Measurements from ENCODE around the gene PNKD. TPM values are rescaled to one million over a fixed set of nuclear protein-coding genes. Genes with fewer than 3 reads are reported as not detected.

The PNKD gene, protein sequence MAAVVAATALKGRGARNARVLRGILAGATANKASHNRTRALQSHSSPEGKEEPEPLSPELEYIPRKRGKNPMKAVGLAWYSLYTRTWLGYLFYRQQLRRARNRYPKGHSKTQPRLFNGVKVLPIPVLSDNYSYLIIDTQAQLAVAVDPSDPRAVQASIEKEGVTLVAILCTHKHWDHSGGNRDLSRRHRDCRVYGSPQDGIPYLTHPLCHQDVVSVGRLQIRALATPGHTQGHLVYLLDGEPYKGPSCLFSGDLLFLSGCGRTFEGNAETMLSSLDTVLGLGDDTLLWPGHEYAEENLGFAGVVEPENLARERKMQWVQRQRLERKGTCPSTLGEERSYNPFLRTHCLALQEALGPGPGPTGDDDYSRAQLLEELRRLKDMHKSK
- 21.3 and 27.7 TPM in 2 replicates for total RNA-seq
- 29.1 and 32.8 TPM in 2 replicates for polyA plus RNA-seq
- 60.5 and 71.5 TPM in 2 replicates for polyA plus RNA-seq (2012)
- 55.2 and 112 TPM in 2 replicates for polyA minus RNA-seq (ENCODE audit: low replicate concordance)

DNA sequence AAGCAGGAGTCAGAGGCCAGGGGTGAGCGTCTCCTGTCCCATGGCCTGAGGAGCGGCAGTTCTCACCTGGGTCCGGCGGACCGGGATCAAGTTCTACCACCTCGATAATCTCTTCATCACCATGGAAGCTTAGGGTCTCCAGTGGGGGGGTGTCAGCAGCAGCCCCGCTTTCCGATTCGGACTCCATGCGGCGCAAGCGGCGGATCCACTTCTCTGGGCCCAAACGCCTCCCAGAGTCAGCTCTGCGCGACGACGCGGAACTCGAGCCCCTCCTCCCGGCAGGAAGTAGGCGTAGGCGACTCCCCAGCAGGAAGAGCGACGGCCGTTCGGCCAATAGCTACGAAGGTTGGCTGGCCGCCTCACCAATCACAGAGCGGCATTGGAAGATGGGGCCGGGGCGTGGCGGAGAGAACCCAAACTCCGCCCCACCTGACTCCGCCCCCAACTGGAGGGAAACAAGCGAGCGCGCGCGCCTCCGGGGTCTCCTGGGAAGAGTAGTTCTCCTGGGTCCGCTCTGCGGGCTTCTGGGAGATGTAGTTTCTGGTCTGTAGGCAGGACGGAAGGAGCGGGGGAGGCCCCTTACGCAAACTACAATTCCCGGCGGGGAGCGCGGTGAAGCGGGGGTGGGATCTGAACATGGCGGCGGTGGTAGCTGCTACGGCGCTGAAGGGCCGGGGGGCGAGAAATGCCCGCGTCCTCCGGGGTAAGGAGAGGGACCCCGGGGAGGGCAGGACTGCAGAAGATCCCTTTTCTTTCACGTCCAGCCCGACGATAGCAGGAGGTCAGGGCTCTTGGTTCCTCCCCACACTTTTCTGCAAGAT, at the start of gene PNKD, which contains the start of gene AAMP:
PNKD (plus strand) TSS at position 620 of the 821 bp plus-strand sequence; CDS start at position 637, 17 bp downstream.
AAMP (minus strand) TSS at position 238 of the 821 bp plus-strand sequence; CDS start at position 187, 51 bp downstream.
- DNase-seq (ENCODE audit: low read depth in 2 of 2) = peak; percentile 99
- no peaks in the 10 kb centered on the region for H3K27me3 ChIP-seq (ENCODE audit: control insufficient read depth, insufficient read depth, low read length)
- H3K4me3 ChIP-seq (replicated peaks in 1 of 4; ENCODE audit: control extremely low read depth in 1 of 4, insufficient read depth in 1 of 4, low read depth in 3 of 4, low read length in 4 of 4) = peak within 1 kb of the TSS; percentile 90 to 97 (median 94)
- H3K4me2 ChIP-seq (ENCODE audit: extremely low read depth, insufficient read depth, low read length) = peak within 1 kb of the TSS; percentile 99
- peaks cover 15% of the 10 kb centered on the region for H3K36me3 ChIP-seq (ENCODE audit: control insufficient read depth, insufficient read depth, low read length)
- H3K9me3 ChIP-seq (ENCODE audit: control insufficient read depth, insufficient read depth, low read depth, low read length) = no peaks in the 10 kb centered on the region
- H4K20me1 ChIP-seq (ENCODE audit: control insufficient read depth, extremely low read depth, insufficient read depth, low read length) = no peaks in the 10 kb centered on the region
- H2AFZ ChIP-seq (ENCODE audit: low read length) = peak within 1 kb of the TSS; percentile 85
- no peak for TF ChIP-seq EZH2 (IDR thresholded peaks at IDR 0.05; ENCODE audit: low read length, missing control alignments)
- TF ChIP-seq, protein P1, sequence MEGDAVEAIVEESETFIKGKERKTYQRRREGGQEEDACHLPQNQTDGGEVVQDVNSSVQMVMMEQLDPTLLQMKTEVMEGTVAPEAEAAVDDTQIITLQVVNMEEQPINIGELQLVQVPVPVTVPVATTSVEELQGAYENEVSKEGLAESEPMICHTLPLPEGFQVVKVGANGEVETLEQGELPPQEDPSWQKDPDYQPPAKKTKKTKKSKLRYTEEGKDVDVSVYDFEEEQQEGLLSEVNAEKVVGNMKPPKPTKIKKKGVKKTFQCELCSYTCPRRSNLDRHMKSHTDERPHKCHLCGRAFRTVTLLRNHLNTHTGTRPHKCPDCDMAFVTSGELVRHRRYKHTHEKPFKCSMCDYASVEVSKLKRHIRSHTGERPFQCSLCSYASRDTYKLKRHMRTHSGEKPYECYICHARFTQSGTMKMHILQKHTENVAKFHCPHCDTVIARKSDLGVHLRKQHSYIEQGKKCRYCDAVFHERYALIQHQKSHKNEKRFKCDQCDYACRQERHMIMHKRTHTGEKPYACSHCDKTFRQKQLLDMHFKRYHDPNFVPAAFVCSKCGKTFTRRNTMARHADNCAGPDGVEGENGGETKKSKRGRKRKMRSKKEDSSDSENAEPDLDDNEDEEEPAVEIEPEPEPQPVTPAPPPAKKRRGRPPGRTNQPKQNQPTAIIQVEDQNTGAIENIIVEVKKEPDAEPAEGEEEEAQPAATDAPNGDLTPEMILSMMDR (conservative IDR thresholded peaks at IDR 0.05 in 1 of 2, IDR thresholded peaks at IDR 0.05 in 1 of 2; ENCODE audit: low read depth in 1 of 2, low read length in 2 of 2) = no peak
- peak within 1 kb of the TSS; percentile 91 for H3K27ac ChIP-seq (ENCODE audit: insufficient read depth, low read length)
- H3K9ac ChIP-seq (ENCODE audit: insufficient read depth, low read length) = peak within 1 kb of the TSS; percentile 81
- H3K4me1 ChIP-seq (ENCODE audit: control insufficient read depth, extremely low read depth, insufficient read depth, low read length) = peaks cover 11% of the 10 kb centered on the region
- H3K79me2 ChIP-seq (ENCODE audit: control insufficient read depth, insufficient read depth, low read length) = peaks cover 16% of the 10 kb centered on the region

DNA sequence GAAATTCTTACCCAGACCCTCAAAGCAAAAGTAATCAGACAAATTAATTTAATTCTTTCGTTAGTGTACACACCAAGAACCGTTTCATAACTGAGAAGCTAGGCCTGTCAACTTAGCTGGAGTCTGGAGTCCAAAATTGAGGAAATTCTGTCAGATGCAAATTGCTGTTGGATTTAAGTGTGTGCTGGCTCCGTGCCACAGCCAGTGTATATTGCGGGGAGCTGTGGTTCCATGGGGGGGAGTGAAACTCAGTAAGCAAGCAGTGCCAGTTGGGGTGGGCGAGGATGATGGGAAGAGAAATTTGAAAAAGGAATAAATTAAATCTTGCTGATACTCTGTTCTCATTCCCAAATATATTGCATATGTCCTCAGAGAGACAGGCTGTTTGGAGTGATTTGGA, 49.3 kb upstream of the PNKD start:
- H3K9me3 ChIP-seq (ENCODE audit: control insufficient read depth, insufficient read depth, low read depth, low read length) = no peaks in the 10 kb centered on the region
- H3K79me2 ChIP-seq (ENCODE audit: control insufficient read depth, insufficient read depth, low read length) = peaks cover 89% of the 10 kb centered on the region
- H4K20me1 ChIP-seq (ENCODE audit: control insufficient read depth, extremely low read depth, insufficient read depth, low read length) = peaks cover 4% of the 10 kb centered on the region
- peak overlapping the region in 1 of 4 experiments; percentile 77 for H3K4me3 ChIP-seq (replicated peaks in 1 of 4; ENCODE audit: control extremely low read depth in 1 of 4, insufficient read depth in 1 of 4, low read depth in 3 of 4, low read length in 4 of 4)
- peak in 1 of 2 donors; percentile 14 for DNase-seq (ENCODE audit: low read depth in 2 of 2)
- H3K4me1 ChIP-seq (ENCODE audit: control insufficient read depth, extremely low read depth, insufficient read depth, low read length) = peaks cover 11% of the 10 kb centered on the region
- TF ChIP-seq, protein P1 (conservative IDR thresholded peaks at IDR 0.05 in 1 of 2, IDR thresholded peaks at IDR 0.05 in 1 of 2; ENCODE audit: low read depth in 1 of 2, low read length in 2 of 2) = no peak
- TF ChIP-seq EZH2 (IDR thresholded peaks at IDR 0.05; ENCODE audit: low read length, missing control alignments) = no peak
- peak overlapping the region; percentile 29 for H3K4me2 ChIP-seq (ENCODE audit: extremely low read depth, insufficient read depth, low read length)
- H3K36me3 ChIP-seq (ENCODE audit: control insufficient read depth, insufficient read depth, low read length) = peaks cover 6% of the 10 kb centered on the region
- no peak overlapping the region for H3K9ac ChIP-seq (ENCODE audit: insufficient read depth, low read length)
- no peak overlapping the region for H3K27ac ChIP-seq (ENCODE audit: insufficient read depth, low read length)
- no peak overlapping the region for H2AFZ ChIP-seq (ENCODE audit: low read length)
- H3K27me3 ChIP-seq (ENCODE audit: control insufficient read depth, insufficient read depth, low read length) = no peaks in the 10 kb centered on the region

DNA sequence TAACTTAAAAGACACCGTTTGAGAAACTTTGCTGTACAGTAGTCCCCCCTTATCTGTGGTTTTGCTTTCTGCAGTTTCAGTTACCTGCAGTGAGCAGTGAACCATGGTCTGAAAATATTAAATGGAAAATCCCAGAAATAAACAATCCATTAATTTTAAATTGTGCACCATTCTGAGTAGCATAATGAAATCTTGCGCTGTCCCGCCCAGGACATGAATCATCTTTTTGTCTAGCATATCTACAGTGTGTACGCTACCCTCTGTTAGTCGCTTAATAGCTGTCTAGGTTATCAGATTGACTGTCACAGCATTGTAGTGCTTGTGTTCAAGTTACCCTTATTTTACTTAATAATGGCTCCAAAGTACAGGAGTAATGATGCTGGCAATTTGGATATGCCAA, 47.3 kb upstream of the PNKD start:
- Histone ChIP-seq H3K9ac (ENCODE audit: insufficient read depth, low read length) (no peak overlapping the region), H3K4me3 (replicated peaks in 1 of 4; ENCODE audit: control extremely low read depth in 1 of 4, insufficient read depth in 1 of 4, low read depth in 3 of 4, low read length in 4 of 4) (no peak overlapping the region), H3K4me1 (ENCODE audit: control insufficient read depth, extremely low read depth, insufficient read depth, low read length) (peaks cover 11% of the 10 kb centered on the region), H2AFZ (ENCODE audit: low read length) (no peak overlapping the region), H3K4me2 (ENCODE audit: extremely low read depth, insufficient read depth, low read length) (no peak overlapping the region), H4K20me1 (ENCODE audit: control insufficient read depth, extremely low read depth, insufficient read depth, low read length) (peaks cover 4% of the 10 kb centered on the region), H3K36me3 (ENCODE audit: control insufficient read depth, insufficient read depth, low read length) (peaks cover 10% of the 10 kb centered on the region), H3K79me2 (ENCODE audit: control insufficient read depth, insufficient read depth, low read length) (peaks cover 91% of the 10 kb centered on the region), H3K27ac (ENCODE audit: insufficient read depth, low read length) (no peak overlapping the region), H3K27me3 (ENCODE audit: control insufficient read depth, insufficient read depth, low read length) (no peaks in the 10 kb centered on the region), H3K9me3 (ENCODE audit: control insufficient read depth, insufficient read depth, low read depth, low read length) (no peaks in the 10 kb centered on the region)
- peak in 1 of 2 donors; percentile 37 for DNase-seq (ENCODE audit: low read depth in 2 of 2)
- TF ChIP-seq, protein P1 (conservative IDR thresholded peaks at IDR 0.05 in 1 of 2, IDR thresholded peaks at IDR 0.05 in 1 of 2; ENCODE audit: low read depth in 1 of 2, low read length in 2 of 2) = no peak
- TF ChIP-seq EZH2 (IDR thresholded peaks at IDR 0.05; ENCODE audit: low read length, missing control alignments) = no peak
